Suprapubic skin (tissue), 4 donors: ENCODE measurements around the gene NR1H4.

Source experiments
- CTCF ChIP-seq, 2 donors: fragments of 200-600 bp in 1 of 2; fragments of 450-650 bp in 1 of 2; sonication (generic) in 1 of 2; IDR thresholded peaks; one replicate each; pipeline ENCODE4 v1.5.1; 2016 to 2019; ENCODE audit warnings: antibody characterized with exemption in 2 of 2, mild to moderate bottlenecking in 1 of 2, moderate library complexity in 1 of 2
- POLR2A ChIP-seq, 2 donors: fragments of 450-650 bp; IDR thresholded peaks; one replicate each; pipeline ENCODE4 v1.6.1; 2017; ENCODE audit warnings: antibody characterized with exemption in 2 of 2, mild to moderate bottlenecking in 2 of 2, moderate library complexity in 2 of 2
- POLR2AphosphoS5 ChIP-seq, 3 donors: sonication (generic); formaldehyde crosslinking; IDR thresholded peaks; one replicate each; pipeline ENCODE4 v1.6.1; 2017; ENCODE audit warnings: antibody characterized with exemption in 3 of 3

DNA sequence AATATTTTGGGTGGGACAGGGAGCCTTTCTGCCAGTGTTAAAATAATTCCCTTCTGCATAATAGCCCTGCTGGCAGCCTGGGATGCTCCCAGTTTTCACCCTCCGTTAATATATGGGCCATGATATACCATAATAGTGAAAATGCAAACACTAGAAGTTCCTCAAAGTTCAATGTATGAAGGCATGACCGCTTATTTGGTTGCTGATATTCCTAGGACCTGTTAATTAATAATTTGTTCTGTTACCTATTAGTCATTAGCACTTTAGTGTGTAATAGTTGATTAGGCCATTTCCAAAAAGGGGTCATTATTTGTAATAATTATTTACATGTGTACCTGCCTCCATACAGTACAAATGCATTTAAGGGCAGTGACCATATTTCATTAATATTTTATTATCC, 20.4 kb downstream of the NR1H4 start:
- TF ChIP-seq POLR2A (IDR thresholded peaks at IDR 0.05), result no peak
- no peak for TF ChIP-seq CTCF (IDR thresholded peaks at IDR 0.05)
- no peak for TF ChIP-seq POLR2AphosphoS5 (IDR thresholded peaks at IDR 0.05)
